HG03103 (cell line): ENCODE measurements around the gene SERINC5.
"Not testable (repeated sequence)": the region's sequence is repeated elsewhere in the genome, so short reads cannot be mapped to it uniquely, and the experiment has no call there.

ENCODE experiments used
- ATAC-seq: cut with Tn5 transposase; IDR thresholded peaks from one replicate; pipeline ENCODE4 v1.9.1; 2021; ENCODE audit warnings: low read depth; ENCODE audit not compliant: unreplicated experiment

SERINC5 gene

DNA sequence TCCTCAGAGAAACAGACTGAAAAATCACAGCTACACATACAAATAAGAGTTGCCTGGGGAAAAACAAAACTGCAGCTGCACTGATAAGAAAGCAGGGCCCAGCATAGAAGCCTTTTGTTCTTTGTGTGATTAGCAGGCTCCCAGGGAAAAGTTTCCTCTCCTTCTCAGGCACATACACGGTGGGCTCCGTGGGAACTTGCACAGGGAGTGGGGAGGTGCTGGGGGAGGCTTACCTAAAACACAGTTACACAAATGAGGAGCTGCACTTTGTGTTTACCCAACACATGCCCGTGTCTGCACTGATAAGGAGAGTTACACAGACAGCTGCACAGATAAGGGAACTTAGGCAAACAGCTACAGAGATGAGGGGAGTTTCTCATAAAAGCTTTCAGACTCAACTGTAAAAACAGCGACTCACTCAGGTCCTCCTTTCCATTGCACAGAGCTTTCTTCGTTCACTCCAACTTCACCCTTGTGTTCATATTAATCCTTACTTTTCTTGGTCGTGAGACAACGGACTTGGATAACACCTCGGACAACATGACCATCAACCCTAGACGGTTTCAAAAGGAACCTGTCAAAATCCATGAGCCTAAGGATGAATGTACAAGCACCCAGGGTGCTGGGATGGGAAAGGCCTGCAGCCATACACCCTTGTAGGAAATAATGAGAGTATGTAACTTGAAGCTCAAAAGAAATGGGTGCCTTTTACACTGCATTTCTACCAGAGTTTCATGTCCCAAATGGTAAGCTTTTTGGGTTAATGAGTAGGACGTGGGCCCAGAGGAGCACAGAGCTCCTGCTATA lies 50.8 kb downstream of the SERINC5 start:
- no peak for ATAC-seq

DNA sequence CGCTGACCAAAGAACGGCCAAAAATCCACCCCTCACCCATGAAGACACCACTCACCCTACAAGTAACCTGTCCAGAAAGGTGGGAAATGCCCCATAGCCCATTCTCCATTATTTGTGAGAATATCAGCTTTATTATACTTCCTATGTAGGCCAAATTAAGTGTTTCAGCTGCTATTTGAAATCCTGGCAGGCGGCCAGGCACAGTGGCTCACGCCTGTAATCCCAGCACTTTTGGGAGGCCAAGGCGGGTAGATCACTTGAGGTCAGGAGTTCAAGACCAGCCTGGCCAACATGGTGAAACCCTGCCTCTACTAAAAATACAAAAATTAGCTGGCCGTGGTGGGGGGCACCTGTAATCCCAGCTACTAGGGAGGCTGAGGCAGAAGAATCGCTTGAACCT lies 54.1 kb downstream of the SERINC5 start:
- not testable (repeated sequence) for ATAC-seq

DNA sequence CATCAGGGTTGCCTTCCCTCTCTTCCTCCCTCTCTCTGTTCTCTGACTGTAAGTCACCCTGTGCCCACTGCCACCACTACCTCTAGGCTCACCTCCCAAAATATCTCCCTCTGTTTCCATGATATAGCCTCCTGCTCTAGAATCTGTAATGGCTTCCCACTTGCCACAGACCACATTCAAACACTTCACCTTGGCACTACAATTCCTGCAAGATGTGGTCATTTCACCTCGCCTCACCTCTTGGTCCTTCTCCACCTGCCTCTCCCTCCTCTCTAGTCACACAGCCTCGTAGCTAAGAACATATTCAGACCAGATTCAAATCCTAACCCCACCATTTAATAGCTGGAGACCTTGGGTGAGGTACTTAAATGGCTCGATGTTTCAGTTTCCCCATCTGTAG lies 56.9 kb downstream of the SERINC5 start:
- no peak for ATAC-seq

DNA sequence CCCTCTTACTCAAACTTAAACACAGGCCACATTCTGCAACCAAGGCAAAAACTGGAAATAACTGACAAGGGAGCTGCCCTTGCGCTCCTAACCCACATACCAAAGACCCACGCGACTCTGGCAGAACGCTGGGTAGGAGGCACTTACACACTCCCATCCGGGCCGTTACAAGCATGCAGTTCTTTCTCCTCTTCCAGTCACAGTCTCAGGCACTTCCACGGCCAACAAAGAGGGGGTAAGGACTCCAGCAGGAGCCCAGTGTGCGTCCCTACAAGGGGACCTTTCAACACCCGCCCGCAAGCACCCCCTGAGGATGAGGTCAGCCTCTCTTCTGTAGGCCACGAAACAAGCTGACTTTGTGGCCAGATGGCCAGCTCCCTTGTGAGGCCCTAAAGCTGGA lies 57.4 kb downstream of the SERINC5 start:
- ATAC-seq: no peak

DNA sequence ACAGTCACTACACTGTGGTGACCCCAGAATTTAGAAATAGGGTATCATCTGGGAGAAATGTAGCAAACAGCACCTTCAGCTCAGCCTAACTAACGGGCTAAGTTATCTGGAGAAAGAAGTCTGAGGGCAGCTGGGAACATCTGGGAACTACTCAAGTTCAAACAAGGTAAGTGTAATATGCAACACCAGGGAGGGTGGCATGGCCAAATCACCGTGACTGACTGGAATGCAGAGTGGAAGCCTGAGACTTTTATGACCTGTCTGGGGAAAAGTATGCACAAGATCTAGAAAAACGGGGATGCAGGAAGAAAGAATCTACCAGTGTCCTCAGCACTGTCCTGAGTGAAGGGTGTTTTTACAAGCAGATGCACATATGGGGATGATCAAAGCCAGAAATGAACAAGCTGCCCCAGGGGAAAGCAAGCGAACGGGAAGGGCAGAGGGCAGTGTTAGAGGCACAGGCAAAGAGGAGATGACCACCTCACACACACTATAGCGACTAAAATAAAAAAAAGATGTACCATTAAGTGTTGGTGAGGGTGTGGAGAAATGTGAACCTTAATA lies 59.9 kb downstream of the SERINC5 start:
- ATAC-seq: no peak

DNA sequence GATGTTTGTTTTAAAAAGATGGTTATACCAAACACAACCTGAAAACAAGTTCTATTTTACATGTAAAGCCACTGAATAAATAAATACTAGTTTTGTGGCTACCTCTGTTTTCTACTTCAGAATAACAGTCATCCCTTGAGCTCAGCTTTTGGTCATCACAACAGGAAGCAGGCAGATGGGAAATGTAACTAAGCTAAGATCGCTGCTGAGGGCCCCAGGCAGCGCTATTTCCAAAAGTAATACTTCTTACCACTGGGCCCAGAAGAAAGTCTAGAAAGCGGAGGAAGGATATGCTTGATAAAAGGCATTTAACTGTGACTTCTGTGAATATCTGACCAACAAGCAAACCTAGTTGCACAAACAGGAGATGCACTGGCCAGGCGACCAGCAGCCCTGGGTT lies 61.4 kb downstream of the SERINC5 start:
- ATAC-seq: no peak

DNA sequence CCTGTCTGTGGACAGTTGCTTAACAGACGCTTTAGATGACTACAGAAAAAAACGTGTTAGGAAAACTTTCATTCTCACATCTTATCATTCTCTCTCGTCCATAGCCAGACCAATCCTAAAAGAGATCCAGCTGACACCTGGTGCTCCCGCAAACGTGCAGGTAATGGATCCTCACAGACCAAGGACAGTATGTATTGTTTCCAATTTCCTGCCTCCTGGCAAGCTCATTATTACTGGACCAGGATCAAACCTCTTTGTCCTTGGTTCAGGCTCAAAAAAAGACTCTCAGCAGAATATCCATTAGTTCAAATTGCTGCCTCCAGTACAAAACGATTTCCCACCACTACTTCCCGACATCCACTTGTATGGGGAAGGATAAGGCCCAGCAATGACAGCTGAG lies 62.4 kb downstream of the SERINC5 start:
- ATAC-seq: no peak

DNA sequence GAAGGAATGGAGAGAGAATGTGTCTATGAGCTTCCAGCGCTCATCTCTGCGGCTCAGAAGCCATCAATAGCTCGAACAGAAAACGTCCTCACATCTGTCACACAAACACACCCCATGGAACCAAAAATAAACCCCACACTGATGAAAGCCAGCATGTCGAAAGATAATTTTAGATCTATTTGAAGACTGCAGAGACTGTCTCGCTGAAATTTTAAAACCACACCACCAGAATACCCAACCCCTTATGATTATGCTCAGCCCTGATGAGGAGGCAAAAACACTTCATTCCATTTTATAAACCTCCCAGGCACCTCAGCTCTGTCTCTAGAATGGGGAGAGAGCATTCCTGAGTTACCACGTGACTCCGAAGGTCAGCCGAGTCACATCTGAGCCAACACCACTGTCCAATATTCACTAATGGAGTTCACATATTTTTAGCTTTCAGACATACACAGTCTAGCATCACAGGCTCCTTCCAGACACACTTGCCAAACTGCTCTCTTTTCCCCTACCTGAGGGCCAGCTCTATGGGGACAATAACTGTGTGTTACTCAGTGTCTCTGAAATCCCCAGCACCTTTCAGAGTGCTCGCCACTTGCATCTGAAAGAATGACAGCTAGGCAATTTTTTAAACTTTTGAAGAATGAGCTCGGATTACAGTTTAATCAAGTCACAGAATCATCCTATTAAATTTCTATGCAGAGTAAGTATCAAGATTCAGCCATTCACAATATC lies 63.2 kb downstream of the SERINC5 start:
- ATAC-seq: no peak

DNA sequence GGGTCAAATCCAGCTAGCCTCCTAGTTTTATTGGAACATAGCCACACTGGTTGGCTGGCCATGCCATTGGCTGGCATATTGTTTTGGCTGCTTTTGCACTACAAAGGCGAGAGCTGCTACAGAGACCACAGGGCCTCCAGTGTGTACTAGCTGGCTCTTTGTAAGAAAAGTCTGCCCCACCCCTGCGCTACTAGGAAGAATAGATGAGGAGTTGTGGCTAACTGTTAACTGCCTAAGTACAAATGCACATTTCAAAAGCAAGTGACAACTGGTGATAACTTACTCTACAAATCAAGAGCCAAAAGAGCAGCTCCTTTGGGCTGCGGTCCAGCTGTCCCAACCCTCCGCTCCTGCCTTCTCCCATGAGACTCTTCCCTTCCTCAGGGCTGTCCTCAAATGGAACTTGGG lies 63.9 kb downstream of the SERINC5 start:
- no peak for ATAC-seq

DNA sequence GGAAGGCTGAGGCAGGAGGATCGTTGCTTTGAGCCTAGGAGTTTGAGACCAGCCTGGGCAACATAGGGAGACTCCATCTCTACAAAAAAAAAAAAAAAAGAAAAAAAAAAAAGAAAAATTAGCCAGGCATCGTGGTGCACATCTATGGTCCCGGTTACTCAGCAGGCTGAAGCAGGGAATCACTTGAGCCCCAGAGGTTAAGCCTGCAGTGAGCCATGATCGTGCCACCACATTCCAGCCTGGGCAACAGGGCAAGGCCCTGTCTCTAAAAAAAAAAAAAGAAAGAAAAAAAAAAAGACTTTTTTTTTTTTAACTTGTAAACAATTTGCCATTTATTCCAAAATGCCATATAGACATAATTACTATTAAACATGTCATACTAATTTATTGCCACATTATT lies 64.5 kb downstream of the SERINC5 start:
- no peak for ATAC-seq

DNA sequence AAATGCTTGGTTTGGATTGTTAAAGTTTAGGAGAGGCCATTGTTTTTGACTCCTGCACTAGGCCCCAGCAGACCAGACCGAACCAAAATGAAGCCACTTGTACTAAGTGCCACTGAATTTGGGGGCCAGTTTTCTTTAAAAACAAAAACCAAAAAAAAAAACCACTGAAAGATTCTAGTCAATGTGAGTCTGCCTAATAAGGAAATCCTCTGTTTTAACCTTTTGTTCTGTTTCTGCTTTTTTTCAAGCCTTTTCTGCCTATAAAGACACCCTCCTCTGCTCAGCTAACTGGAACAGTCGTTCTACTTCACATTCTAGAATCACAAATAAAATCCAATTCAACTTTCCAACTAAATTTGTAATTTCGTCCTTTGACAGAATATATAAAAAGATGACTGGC lies 64.9 kb downstream of the SERINC5 start:
- no peak for ATAC-seq

DNA sequence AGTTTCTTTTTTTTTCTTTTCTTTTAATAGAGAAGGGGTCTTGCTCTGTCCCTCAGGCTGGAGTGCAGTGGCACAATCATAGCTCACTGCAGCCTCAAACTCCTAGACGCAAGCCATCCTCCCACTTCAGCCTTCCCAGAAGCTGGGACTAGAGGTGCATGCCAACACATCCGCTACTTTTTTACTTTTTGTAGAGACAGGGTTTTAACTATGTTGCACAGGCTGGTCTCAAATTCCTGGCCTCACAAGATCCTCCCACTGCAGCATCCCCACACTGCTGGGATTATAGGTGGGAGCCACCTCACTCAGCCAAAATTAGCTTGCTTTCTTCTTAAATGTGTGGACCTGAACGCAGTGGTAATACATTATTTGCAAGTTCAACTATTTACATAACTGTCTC lies 66.1 kb downstream of the SERINC5 start:
- no peak for ATAC-seq

DNA sequence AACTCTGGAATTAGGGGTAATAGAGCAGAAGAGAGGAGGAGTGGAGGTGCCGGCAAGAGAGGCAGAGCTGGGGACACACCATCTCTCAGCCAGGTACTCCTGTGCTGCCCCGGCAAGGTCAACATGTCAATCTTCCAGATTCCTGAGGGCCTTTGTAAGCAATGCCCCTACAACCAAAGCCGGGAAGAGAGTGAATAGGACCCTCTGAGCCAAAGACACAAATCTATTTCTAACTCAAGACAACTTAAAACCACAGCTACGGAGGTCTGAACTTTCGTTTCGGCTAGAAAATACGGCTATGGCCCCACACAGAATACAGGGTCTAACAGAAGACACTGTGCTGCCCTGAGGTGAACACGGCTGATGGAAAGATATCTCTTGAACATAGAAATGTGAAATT lies 66.6 kb downstream of the SERINC5 start:
- no peak for ATAC-seq

DNA sequence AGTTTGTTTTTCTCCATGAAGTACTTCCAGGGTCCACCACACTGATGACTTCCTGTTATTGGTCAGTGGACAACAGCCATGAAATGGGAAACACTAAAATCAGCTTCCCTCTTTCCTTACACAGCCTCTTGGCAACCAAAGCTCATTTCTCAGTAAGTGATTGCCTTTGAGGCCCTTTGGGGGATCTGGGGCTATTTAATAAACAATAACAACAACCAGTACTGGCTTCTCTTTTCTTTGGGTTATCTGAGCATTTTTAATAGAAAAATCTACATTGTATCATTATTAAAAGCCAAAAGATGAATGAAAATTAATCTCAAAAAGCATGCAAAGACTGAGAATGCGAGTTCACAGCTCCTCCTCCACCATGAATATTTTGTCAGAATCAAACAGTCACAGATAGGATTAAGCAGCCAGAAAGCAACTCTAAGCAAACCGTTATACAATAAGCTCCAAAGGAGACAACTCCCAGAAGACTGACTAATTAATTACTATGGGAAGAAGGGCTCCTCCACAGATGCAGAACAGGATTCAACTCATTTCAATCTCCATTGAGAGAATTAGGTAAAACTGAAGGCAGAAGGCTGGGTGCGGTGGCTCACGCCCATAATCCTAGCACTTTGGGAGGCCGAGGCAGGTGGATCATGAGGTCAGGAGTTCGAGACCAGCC lies 68.3 kb downstream of the SERINC5 start:
- no peak for ATAC-seq

DNA sequence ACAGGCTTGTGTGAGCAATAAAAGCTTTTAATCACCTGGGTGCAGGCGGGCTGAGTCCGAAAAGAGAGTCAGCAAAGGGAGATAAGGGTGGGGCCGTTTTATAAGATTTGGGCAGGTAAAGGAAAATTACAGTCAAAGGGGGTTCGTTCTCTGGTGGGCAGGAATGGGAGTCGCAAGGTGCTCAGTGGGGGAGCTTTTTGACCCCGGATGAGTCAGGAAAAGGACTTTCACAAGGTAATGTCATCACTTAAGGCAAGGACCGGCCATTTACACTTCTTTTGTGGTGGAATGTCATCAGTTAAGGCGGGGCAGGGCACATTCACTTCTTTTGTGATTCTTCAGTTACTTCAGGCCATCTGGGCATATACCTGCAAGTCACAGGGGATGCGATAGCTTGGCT lies 70.3 kb downstream of the SERINC5 start:
- not testable (repeated sequence) for ATAC-seq

DNA sequence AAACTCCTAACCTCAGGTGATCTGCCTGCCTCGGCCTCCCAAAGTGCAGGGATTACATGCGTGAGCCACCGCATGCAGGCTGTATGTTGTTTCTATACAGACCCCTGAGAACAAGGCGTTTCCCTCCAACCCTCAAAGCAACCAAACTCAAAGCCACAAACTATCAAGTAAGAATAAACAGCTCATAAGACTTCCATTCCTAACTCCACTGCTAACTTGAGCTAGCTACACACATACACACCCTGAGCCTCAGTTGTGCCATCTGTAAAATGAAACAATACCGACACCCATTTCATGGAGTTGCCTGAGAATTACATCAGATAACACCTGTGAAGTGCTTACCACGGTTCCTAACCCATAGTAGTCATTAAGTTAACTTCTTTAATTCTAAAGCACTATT lies 70.8 kb downstream of the SERINC5 start:
- no peak for ATAC-seq

DNA sequence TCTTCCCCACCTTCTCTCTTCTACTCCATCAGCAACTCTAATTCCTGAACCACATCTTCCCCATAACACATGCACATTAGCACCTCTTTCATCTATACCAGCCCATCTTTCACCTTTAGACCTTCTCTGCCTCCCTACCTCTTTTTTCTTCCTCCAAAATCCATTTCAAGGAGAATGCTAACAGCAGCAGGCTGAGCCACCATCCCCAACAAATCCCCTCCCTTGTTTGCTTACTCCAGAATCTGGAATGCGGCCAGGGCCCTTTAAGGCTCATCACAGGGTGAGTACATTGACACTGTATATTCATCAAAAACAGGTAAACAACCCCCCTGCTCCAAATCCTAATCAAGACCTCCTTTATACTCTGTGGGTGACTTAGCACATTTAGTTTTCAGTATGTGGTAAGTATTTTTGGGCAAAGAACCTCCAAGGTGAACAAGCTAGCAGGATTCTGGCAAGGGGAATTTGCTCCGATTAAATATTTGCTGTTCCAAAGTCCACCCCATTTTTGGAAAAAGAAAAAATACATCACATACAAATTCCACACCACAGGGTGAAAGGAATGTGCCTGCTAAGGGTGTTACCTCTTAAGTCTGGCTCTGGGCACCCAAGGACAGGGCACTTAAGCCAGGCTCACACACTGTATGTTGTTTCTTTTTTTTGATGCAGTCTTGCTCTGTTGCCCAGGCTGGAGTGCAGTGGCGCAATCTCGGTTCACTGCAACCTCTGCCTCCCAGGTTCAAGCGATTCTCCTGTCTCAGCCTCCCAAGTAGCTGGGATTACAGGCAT lies 71.4 kb downstream of the SERINC5 start:
- ATAC-seq: no peak

DNA sequence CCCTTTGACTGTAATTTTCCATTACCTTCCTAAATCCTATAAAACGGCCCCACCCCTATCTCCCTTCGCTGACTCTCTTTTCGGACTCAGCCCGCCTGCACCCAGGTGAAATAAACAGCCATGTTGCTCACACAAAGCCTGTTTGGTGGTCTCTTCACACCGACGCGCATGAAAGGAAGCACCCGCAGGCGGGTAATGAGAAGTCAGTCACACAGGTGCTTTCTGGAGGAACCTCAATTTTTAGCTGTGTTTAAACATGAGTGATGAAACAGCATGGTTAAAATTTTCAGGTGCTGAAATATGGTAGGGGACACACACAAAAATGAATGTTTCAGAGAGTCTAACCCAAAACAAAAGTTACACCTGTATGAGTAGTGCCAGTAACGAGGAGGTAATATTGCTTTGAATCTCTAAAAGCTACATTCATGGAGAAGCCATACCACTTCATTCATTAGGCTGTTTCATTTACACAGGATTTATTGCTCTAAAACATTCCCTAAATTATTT lies 72.1 kb downstream of the SERINC5 start:
- not testable (repeated sequence) for ATAC-seq

DNA sequence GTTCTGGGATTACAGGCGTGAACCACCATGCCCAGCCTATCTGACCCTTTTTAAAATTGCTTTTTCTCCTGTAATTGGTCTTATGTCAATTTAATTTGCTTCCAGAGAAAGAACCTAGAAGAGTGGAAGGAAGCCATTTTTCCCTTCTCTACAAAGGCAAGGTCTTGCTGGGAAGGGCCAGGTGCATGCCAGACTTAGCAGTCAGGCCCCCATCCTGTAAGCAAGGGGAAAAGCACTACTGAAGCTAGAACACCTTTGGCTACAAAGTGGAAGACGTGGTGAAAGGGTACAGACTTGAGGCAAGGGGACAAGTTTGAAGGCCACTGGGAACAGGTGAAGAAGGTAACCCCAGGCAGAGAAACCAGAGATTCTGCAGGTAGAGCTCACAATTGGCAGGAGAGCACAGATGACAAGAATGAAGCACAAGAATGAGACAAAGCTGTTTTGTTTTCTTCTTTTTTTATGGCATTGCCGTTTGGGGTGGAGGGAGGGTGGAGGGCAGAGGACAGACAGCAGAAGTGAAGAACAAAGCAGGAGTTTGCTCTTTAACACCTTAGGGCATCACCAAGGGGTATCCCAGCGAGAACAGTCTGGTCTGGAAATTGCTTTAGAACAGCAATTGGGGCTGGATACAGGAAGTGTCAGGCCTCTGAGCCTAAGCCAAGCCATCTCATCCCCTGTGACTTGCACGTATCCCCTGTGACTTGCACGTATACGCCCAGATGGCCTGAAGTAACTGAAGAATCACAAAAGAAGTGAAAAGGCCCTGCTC lies 72.9 kb downstream of the SERINC5 start:
- ATAC-seq: no peak
